Raji (cell line): ENCODE results near the gene NCS1.

Source experiments
- POLR2A ChIP-seq: IDR thresholded peaks from 2 replicates; pipeline ENCODE4 v1.6.1; 2011; ENCODE audit warnings: low read depth, low read length, control low read depth; ENCODE audit not compliant: insufficient read depth

The NCS1 gene

GRCh38 chr9:130142056-130142455 is 30.1 kb upstream of the NCS1 start:
- no peak for TF ChIP-seq POLR2A

- no peak for TF ChIP-seq POLR2A
These were observed 29.6 kb upstream of the NCS1 start for GRCh38 chr9:130142641-130143040.

DNA sequence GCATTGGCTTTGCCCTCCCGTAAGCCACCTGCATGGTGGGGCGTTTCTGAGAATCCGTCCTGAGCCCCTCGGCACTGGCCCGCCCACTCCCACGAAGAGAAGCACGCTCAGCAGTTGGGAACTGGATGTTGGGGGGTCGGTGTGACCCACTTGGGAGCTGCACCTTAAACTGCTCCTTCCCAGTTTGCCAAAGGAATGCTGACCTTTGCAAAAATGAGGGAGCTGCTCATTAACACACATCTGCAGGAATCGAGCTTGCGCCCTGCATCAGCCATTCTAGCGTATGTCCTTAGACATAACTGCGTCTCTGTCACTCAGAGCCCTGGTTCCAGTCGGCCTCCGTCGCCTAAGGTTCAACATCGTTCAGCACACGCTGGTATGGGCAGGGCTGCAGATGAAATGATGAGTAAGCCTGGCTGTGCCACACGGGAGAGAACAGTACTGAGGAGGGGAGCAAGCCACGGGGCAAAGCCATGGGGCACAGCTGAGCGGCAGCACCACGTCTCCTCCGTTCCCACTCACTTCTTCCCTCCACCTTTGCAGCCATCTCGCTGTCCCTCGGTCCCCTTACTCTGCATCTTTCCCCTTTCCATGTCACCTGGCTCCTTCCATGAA is 28.8 kb upstream of the NCS1 start:
- no peak for TF ChIP-seq POLR2A

- TF ChIP-seq POLR2A: no peak
These were observed 28.2 kb upstream of the NCS1 start for GRCh38 chr9:130143958-130144366.

- no peak for TF ChIP-seq POLR2A
These were observed 27.5 kb upstream of the NCS1 start for GRCh38 chr9:130144703-130145102.

DNA sequence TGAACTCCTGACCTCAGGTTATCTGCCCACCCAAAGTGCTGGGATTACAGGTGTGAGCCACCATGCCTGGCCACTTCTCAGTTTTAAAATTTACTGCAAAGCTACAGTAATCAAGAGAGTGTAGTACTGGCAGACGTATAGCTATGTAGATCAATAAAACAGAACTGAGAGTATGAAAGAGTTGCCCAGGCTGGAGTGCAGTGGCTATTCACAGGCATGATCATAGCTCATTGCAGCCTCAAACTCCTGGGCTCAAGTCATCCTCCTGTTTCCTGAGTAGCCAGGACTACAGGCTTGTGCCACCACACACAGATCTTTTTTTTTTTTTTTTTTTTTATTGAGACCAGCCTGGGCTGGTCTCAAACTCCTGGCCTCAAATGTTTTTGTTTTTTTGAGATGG is 26.5 kb upstream of the NCS1 start:
- TF ChIP-seq POLR2A: no peak

- TF ChIP-seq POLR2A: no peak
These were observed 25.0 kb upstream of the NCS1 start for GRCh38 chr9:130147198-130147597.

GRCh38 chr9:130147910-130148309 is 24.3 kb upstream of the NCS1 start:
- TF ChIP-seq POLR2A: no peak

- TF ChIP-seq POLR2A: no peak
These were observed 23.2 kb upstream of the NCS1 start for GRCh38 chr9:130149031-130149430.

DNA sequence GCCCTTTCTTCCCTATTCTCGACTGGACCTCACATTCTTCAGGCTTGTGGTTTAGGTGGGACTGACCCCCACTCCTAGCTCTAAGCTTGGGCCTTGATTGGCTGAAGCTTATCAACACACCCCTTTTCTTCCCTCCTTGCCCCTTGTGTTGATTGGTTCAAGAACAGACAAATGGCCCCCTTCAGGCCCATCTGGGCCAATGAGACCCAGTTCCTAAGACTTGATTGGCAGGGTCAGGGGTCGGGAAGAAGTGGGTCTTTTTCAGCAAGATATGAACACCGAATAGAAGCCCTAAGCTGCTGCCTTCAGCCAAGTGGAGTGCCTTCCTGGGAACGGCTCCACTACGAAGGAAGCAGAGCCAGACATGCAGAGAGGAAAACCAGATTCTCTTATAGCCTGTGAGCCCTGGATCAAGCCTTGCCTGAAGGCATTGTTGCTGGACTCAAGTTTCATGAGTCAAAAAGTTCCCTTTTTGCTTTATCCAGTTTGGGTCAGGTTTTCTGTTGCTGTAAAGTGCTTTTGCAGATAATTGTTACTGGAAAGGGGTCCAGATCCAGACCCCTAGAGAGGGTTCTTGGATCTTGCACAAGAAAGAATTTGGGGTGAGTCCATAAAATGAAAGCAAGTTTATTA is 22.4 kb upstream of the NCS1 start:
- no peak for TF ChIP-seq POLR2A

GRCh38 chr9:130150779-130151382 is 21.3 kb upstream of the NCS1 start:
- TF ChIP-seq POLR2A: no peak

DNA sequence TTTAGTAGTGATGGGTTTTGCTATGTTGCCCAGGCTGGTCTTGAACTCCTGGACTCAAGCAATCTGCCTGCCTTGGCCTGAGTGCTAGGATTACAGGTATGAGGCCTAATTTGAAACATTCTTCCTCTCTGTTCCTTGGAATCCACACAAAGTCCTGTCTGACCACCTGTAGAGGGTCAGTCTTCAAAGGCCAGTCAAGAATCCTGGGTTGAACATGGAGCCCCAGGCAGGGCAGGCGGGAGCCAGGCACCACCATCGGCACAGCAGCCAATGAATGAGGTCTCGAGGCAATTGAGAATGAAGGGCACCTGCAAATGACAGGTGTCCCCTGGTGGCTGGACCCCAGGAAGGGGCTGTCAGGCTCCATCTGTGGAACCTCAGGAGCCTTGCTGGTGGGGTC is 17.4 kb upstream of the NCS1 start:
- no peak for TF ChIP-seq POLR2A

DNA sequence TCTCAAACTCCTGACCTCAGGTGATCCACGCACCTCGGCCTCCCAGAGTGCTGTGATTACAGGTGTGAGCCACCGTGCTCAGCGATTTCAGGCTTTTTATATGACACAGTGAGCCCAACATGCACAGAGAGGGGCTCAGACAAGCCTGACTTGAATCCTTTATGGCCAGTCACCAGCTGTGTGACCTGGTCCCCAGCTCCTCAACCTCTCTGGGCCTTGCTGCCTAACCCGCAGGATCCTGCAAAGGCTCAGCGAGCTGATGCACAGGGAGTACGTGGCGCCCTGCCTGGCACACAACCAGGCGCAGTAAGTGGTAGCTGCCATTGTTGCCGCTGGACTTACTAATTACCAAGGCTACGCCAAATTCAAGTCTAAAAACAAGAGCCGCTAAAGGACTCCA is 16.6 kb upstream of the NCS1 start:
- no peak for TF ChIP-seq POLR2A

DNA sequence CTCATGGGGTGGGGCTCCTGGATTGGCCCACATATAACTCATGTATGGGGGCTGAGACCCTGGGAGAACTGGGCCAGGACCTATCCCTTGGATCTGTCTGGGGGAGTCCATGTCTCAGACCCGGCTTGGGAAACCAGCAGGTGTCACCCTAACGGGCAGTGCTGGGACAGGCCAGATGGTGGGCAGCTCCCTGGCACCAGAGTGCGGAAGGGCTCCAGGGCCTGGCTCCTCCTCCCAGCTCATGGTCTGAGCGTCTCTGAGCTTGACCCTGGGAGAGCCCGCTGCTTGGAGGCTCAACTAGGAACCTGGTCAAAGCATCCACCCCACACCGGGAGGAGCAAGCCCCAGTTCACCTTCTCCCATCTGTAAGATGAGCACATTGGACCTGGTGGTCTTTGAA is 15.5 kb upstream of the NCS1 start:
- no peak for TF ChIP-seq POLR2A

GRCh38 chr9:130157079-130157478 is 15.1 kb upstream of the NCS1 start:
- TF ChIP-seq POLR2A: no peak

GRCh38 chr9:130158001-130158400 is 14.2 kb upstream of the NCS1 start:
- TF ChIP-seq POLR2A: no peak

GRCh38 chr9:130159057-130159456 is 13.1 kb upstream of the NCS1 start:
- TF ChIP-seq POLR2A: no peak
